HEK293T (cell line): Measurements from ENCODE around the gene EDEM1.
"Not testable (repeated sequence)": the region's sequence is repeated elsewhere in the genome, so short reads cannot be mapped to it uniquely, and the experiment has no call there.

Experiments used
- CTCF ChIA-PET: fragments of 350-600 bp; formaldehyde crosslinking; extraction: SDS; loops from one replicate; lab custom pipeline; 2021; ENCODE audit warnings: antibody characterized with exemption, inconsistent platforms; lab: Yijun Ruan, JAX
- POLR2A ChIA-PET: fragments of 350-600 bp; formaldehyde crosslinking; extraction: SDS; loops from one replicate; lab custom pipeline; 2020; ENCODE audit warnings: antibody characterized with exemption, inconsistent platforms; lab: Yijun Ruan, JAX
- DNase-seq: peaks from one replicate; pipeline ENCODE4 v3.0.0; 2012; ENCODE audit warnings: mixed read lengths; ENCODE audit errors: extremely low spot score
- ARNT ChIP-seq: fragments of 450-650 bp; IDR thresholded peaks from 2 replicates; pipeline ENCODE4 v1.6.1; 2017; ENCODE audit warnings: mild to moderate bottlenecking
- BHLHE40 ChIP-seq: fragments of 450-650 bp; IDR thresholded peaks from 2 replicates; pipeline ENCODE4 v1.6.1; 2016; ENCODE audit warnings: mild to moderate bottlenecking, moderate library complexity, borderline replicate concordance
- CTBP1 ChIP-seq: fragments of 450-650 bp; IDR thresholded peaks from 2 replicates; pipeline ENCODE4 v1.6.1; 2016; ENCODE audit warnings: borderline replicate concordance
- ELF4 ChIP-seq: fragments of 450-650 bp; IDR thresholded peaks from 2 replicates; pipeline ENCODE4 v1.6.1; 2017; ENCODE audit warnings: antibody characterized with exemption
- FOXA1 ChIP-seq: fragments of 450-650 bp; IDR thresholded peaks from 2 replicates; pipeline ENCODE4 v1.6.1; 2016; ENCODE audit warnings: mild to moderate bottlenecking
- FOXK2 ChIP-seq: fragments of 450-650 bp; IDR thresholded peaks from 2 replicates; pipeline ENCODE4 v1.6.1; 2016; ENCODE audit warnings: mild to moderate bottlenecking
- FOXM1 ChIP-seq: fragments of 450-650 bp; IDR thresholded peaks from 2 replicates; pipeline ENCODE4 v1.6.1; 2017; ENCODE audit warnings: mild to moderate bottlenecking, borderline replicate concordance
- HDGF ChIP-seq: fragments of 450-650 bp; IDR thresholded peaks from 2 replicates; pipeline ENCODE4 v1.6.1; 2017; ENCODE audit warnings: antibody characterized with exemption, borderline replicate concordance
- L3MBTL2 ChIP-seq: fragments of 450-650 bp; conservative IDR thresholded peaks from 2 replicates; pipeline ENCODE4 v1.6.1; 2016; ENCODE audit warnings: mild to moderate bottlenecking
- LEF1 ChIP-seq: fragments of 450-650 bp; IDR thresholded peaks from 2 replicates; pipeline ENCODE4 v1.6.1; 2017; ENCODE audit warnings: mild to moderate bottlenecking, borderline replicate concordance
- NFRKB ChIP-seq: fragments of 450-650 bp; IDR thresholded peaks from 2 replicates; pipeline ENCODE4 v1.6.1; 2016; ENCODE audit warnings: mild to moderate bottlenecking, moderate library complexity
- PKNOX1 ChIP-seq: fragments of 450-650 bp; IDR thresholded peaks from 2 replicates; pipeline ENCODE4 v1.6.1; 2016
- SP1 ChIP-seq: fragments of 450-650 bp; IDR thresholded peaks from 2 replicates; pipeline ENCODE4 v1.6.1; 2017
- SUZ12 ChIP-seq: fragments of 450-650 bp; IDR thresholded peaks from 2 replicates; pipeline ENCODE4 v1.6.1; 2016; ENCODE audit warnings: mild to moderate bottlenecking
- TARDBP ChIP-seq: fragments of 450-650 bp; IDR thresholded peaks from 2 replicates; pipeline ENCODE4 v1.6.1; 2016
- ZNF384 ChIP-seq: fragments of 450-650 bp; IDR thresholded peaks from 2 replicates; pipeline ENCODE4 v1.6.1; 2016

EDEM1 gene

DNA sequence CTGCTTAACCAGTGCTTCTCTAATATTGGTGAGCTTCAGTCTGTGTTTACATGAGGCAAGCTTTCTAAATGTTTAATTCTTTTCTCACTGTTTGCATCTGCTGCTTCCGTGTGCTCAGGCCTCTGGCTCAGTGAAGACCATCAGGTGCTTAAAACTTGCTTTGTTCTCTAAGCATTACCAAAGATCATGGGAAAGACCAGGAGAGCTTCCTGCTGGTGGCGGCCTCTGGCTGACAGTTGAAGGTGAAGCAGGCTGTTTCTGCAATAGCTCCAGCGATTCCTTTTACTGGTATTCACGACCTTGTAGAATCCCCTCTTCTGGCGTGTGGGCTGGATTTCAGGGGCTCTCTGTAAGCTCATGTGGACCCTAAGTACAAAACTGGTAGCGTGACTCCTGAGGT lies 45.1 kb downstream of the EDEM1 start:
- no peak for TF ChIP-seq L3MBTL2
- ChIA-PET CTCF (no interaction called here), POLR2A (no interaction called here)
- DNase-seq, result no peak

DNA sequence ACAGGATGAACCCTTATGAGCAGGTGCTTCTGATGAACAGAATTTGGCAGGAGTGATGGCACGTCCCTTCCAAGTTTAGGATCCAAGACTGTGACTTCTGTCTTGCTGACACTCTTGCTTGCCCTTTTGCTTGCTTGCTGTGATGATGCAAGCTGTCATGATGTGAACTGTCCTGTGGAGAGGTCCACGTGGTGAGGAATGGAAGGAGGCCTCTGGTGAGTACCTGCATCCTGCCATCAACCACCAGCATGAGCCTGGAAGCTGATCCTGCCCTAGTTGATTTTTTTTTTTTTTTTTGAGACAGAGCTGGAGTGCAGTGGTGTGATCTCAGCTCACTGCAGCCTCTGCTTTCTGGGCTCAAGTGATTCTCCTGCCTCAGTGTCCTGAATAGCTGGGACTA lies 45.5 kb downstream of the EDEM1 start:
- TF ChIP-seq SUZ12 (no peak), ARNT (no peak), TARDBP (no peak), HDGF (no peak), BHLHE40 (no peak), SP1 (no peak), FOXK2 (no peak), FOXM1 (no peak), ZNF384 (no peak), LEF1 (no peak), FOXA1 (no peak), CTBP1 (no peak), PKNOX1 (no peak), ELF4 (no peak), L3MBTL2 (no peak)
- ChIA-PET CTCF (no interaction called here), POLR2A (no interaction called here)
- no peak for DNase-seq

- CTCF ChIA-PET, result no interaction called here
- no peak for DNase-seq
- TF ChIP-seq FOXM1 (no peak), ELF4 (no peak), NFRKB (no peak), SUZ12 (no peak)
- POLR2A ChIA-PET, result no interaction called here
Measured at GRCh38 chr3:5235655-5236054, 48.1 kb downstream of the EDEM1 start.

DNA sequence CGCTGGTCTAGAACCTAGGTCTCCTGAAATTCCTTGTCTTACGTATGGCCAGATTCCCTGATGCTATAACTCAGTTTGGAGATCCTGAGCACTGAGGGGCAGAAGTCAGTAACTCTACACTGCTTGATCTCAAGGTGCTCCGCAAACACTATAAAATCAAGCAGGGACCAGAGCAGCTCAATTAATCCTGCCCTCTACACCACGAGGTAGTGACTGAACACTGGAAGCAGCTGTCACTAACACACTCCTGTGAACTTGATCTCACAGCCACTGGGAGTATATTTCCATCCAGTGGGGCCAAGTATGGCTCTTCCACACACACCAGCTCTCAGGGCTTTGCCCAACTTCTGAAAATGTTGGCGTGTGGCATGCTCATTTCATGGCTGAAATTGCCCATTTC lies 51.0 kb downstream of the EDEM1 start:
- ChIA-PET POLR2A (no interaction called here), CTCF (no interaction called here)
- TF ChIP-seq ARNT (no peak), TARDBP (no peak), FOXK2 (no peak), ZNF384 (no peak), FOXM1 (no peak), SP1 (no peak), L3MBTL2 (no peak), BHLHE40 (no peak), FOXA1 (no peak), HDGF (no peak), LEF1 (no peak), NFRKB (no peak), SUZ12 (no peak), PKNOX1 (no peak), CTBP1 (no peak), ELF4 (no peak)
- DNase-seq, result no peak

GRCh38 chr3:5239602-5240001 lies 52.1 kb downstream of the EDEM1 start:
- TF ChIP-seq ZNF384 (no peak), ELF4 (no peak), TARDBP (no peak), LEF1 (no peak), BHLHE40 (no peak), FOXM1 (no peak), HDGF (no peak), PKNOX1 (no peak), SP1 (no peak), ARNT (no peak), NFRKB (no peak), FOXK2 (no peak), CTBP1 (no peak), FOXA1 (no peak), SUZ12 (no peak), L3MBTL2 (no peak)
- DNase-seq, result no peak
- ChIA-PET POLR2A (no interaction called here), CTCF (no interaction called here)

DNA sequence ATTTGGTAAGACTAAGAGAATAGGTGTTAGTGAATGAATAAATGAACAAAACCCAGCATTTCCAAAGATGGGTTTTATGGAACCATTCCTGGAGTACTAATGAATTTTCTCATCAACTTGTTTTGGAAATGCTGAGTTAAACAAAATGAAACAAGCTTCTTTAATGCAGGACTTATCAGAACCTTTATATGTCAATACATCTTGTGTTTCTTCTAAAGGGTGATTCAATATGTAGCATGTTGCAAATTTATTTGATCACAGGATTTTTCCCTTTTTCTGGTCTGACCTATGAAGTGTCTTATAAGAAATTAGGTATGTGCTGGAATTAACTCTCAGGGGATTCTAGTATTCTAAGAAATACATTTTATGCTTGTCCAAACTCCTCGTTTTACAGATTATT lies 53.2 kb downstream of the EDEM1 start:
- TF ChIP-seq PKNOX1, result no peak
- TF ChIP-seq ARNT, result no peak
- TF ChIP-seq FOXK2, result no peak
- no peak for TF ChIP-seq NFRKB
- no peak for TF ChIP-seq LEF1
- TF ChIP-seq CTBP1, result no peak
- TF ChIP-seq FOXA1, result no peak
- no peak for TF ChIP-seq HDGF
- no peak for TF ChIP-seq L3MBTL2
- no peak for TF ChIP-seq SP1
- no peak for TF ChIP-seq SUZ12
- no peak for TF ChIP-seq BHLHE40
- TF ChIP-seq TARDBP, result no peak
- no peak for TF ChIP-seq ELF4
- no peak for TF ChIP-seq ZNF384
- no peak for TF ChIP-seq FOXM1
- no peak for DNase-seq
- CTCF ChIA-PET, result no interaction called here
- POLR2A ChIA-PET, result no interaction called here

DNA sequence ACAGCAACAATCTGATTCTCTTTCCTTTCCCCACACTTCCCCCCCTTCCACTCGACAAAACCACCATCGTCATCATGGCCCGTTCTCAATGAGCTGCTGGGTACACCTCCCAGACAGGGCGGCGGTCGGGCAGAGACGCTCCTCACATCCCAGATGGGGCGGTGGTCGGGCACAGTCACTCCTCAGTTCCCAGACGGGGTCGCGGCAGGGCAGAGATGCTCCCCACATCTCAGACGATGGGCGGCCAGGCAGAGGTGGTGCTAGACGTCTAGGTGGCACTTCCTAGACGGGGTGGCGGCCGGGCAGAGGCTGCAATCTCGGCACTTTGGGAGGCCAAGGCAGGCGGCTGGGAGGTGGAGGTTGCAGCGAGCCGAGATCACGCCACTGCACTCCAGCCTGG lies 55.3 kb downstream of the EDEM1 start:
- POLR2A ChIA-PET, CTCF ChIA-PET, DNase-seq: not testable (repeated sequence)
